Stomach (tissue), 9 donors: ENCODE results near the gene SLC16A10. TPM values are rescaled to one million over a fixed set of nuclear protein-coding genes. Genes with fewer than 3 reads are reported as not detected.
A peak's percentile ranks its signal among the peaks of the same experiment; 100 is the strongest.
"Not testable (repeated sequence)": the region's sequence is repeated elsewhere in the genome, so short reads cannot be mapped to it uniquely, and the experiment has no call there.

Experiments used
- DNase-seq, 2 donors: peaks; one replicate each; pipeline versions ENCODE4 v3.0.0 to v3.0.0-alpha.2; 2013 to 2019
- H3K27ac ChIP-seq, 5 donors: fragments of 200-600 bp in 4 of 5; sonication (generic) in 4 of 5; one replicate each; pipeline ENCODE4 v1.5.1; 2013 to 2019; ENCODE audit warnings: mild to moderate bottlenecking in 1 of 5, moderate library complexity in 1 of 5
- H3K27me3 ChIP-seq, 3 donors: fragments of 200-600 bp; sonication (generic); one replicate each; pipeline ENCODE4 v1.5.1; 2017 to 2019; ENCODE audit warnings: mixed run types in 1 of 3
- H3K36me3 ChIP-seq, 4 donors: fragments of 200-600 bp; sonication (generic); 1 replicate in 3 of 4; 2 replicates in 1 of 4; pipeline ENCODE4 v1.5.1; 2016 to 2019
- H3K4me1 ChIP-seq, 4 donors: fragments of 200-600 bp; sonication (generic); one replicate each; pipeline ENCODE4 v1.5.1; 2016 to 2019
- H3K4me3 ChIP-seq, 4 donors: fragments of 200-600 bp; sonication (generic) in 3 of 4; one replicate each; pipeline ENCODE4 v1.5.1; 2016 to 2019; ENCODE audit warnings: mild to moderate bottlenecking in 1 of 4
- H3K9me3 ChIP-seq, 4 donors: fragments of 200-600 bp; sonication (generic); one replicate each; pipeline ENCODE4 v1.5.1; 2016 to 2019
- CTCF ChIP-seq, 7 experiments: fragments of 450-650 bp in 4 of 7; fragments of 200-600 bp in 3 of 7; sonication (generic) in 3 of 7; IDR thresholded peaks; one replicate each; pipeline ENCODE4 v1.5.1; 2016 to 2019; ENCODE audit warnings: antibody characterized with exemption in 7 of 7, control low read depth in 2 of 7, mild to moderate bottlenecking in 1 of 7
- EP300 ChIP-seq: sonication (generic); formaldehyde crosslinking; IDR thresholded peaks from one replicate; pipeline ENCODE4 v1.6.1; 2017; ENCODE audit warnings: antibody characterized with exemption
- POLR2A ChIP-seq, 4 donors: fragments of 450-650 bp; IDR thresholded peaks; one replicate each; pipeline ENCODE4 v1.6.1; 2016; ENCODE audit warnings: antibody characterized with exemption in 4 of 4, control low read depth in 2 of 4, mild to moderate bottlenecking in 1 of 4, moderate library complexity in 1 of 4
- POLR2AphosphoS5 ChIP-seq, 3 donors: sonication (generic); formaldehyde crosslinking; IDR thresholded peaks; one replicate each; pipeline ENCODE4 v1.6.1; 2016; ENCODE audit warnings: antibody characterized with exemption in 3 of 3
- WGBS, 5 donors: extraction: QIAGEN DNeasy Blood & Tissue Kit in 3 of 5; methylation state at CpG; one replicate each; pipeline versions ENCODE4 v1.1.5 to v1.1.7; 2013 to 2018; 5-methylcytosine and 5-hydroxymethylcytosine counted together
- intact Hi-C: fragments of 100-400 bp; cut with DNase I; formaldehyde crosslinking; loops from one replicate; pipeline ENCODE4 v1.15.1; 2023; ENCODE audit warnings: low total_unique reads
- polyA plus RNA-seq, 3 donors: library from polyadenylated mRNA; stranded (reverse); fragments of 200-250 nt; gene quantifications; one replicate each; pipeline ENCODE4 v1.2.3, GENCODE V29; 2013
- total RNA-seq, 5 donors: library from RNA; depleted of rRNA; stranded (reverse); fragments of >200 nt; gene quantifications; one replicate each; pipeline versions ENCODE4 v1.1.0 to v1.2.3, GENCODE V29; 2014 to 2016
- donor health status: healthy with polysubstance abuse.
- donor health status: Bipolar disorder and iron deficiency.
- donor health status: healthy.

The SLC16A10 gene
- total and polyA plus RNA-seq, 8 donors, result 0.46 to 206 (median 8.5) TPM

- TF ChIP-seq POLR2AphosphoS5 (IDR thresholded peaks at IDR 0.05), result no peak
- no peak for TF ChIP-seq CTCF (IDR thresholded peaks at IDR 0.05)
- no peak for TF ChIP-seq EP300
- TF ChIP-seq POLR2A (IDR thresholded peaks at IDR 0.05), result no peak
- H3K4me3 ChIP-seq, result no peak overlapping the region
- H3K27me3 ChIP-seq, result no peaks in the 10 kb centered on the region
- H3K4me1 ChIP-seq, result no peaks in the 10 kb centered on the region
- no peaks in the 10 kb centered on the region for H3K36me3 ChIP-seq
- WGBS, 5 donors, result 69 to 86% (median 72%) methylated on average over 2 of the region's 2 CpGs
- no peak overlapping the region for H3K27ac ChIP-seq
- H3K9me3 ChIP-seq, result no peaks in the 10 kb centered on the region
- no peak for DNase-seq
- intact Hi-C loops, result loop anchor here (10.0 kb wide), 1 partner anchor 154 kb away; no protein-coding TSS in a partner anchor
Observed at GRCh38 chr6:111050261-111051023, 36.9 kb upstream of the SLC16A10 start.

DNA sequence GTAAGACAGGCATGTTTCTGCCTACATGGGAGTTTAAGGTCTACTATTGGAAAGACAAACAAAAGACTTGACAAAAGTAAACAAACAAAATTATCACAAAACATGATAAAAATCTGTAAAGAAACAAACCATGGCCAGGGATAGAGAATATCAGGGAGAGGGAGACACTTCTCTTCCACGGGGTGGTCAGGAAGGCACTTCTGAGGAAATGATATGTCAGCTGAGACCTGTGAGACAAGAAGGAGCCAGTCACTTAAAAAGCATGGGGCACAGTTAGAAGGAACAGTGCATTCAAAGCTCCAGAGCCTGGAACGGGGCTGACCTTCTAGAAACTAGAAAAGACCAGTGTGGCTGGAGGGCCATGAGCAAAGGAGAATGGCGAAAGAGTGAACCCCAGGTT lies 35.1 kb upstream of the SLC16A10 start:
- H3K36me3 ChIP-seq, result no peaks in the 10 kb centered on the region
- no peaks in the 10 kb centered on the region for H3K27me3 ChIP-seq
- no peak overlapping the region for H3K4me3 ChIP-seq
- TF ChIP-seq POLR2A (IDR thresholded peaks at IDR 0.05), result no peak
- TF ChIP-seq POLR2AphosphoS5 (IDR thresholded peaks at IDR 0.05), result no peak
- TF ChIP-seq CTCF (IDR thresholded peaks at IDR 0.05), result no peak
- TF ChIP-seq EP300, result no peak
- intact Hi-C loops, result loop anchor here (10.0 kb wide), 1 partner anchor 153 kb away; no protein-coding TSS in a partner anchor
- no peaks in the 10 kb centered on the region for H3K4me1 ChIP-seq
- no peak overlapping the region for H3K27ac ChIP-seq
- no peaks in the 10 kb centered on the region for H3K9me3 ChIP-seq
- WGBS, 5 donors, result 70 to 81% (median 72%) methylated on average over 3 of the region's 3 CpGs
- no peak for DNase-seq

DNA sequence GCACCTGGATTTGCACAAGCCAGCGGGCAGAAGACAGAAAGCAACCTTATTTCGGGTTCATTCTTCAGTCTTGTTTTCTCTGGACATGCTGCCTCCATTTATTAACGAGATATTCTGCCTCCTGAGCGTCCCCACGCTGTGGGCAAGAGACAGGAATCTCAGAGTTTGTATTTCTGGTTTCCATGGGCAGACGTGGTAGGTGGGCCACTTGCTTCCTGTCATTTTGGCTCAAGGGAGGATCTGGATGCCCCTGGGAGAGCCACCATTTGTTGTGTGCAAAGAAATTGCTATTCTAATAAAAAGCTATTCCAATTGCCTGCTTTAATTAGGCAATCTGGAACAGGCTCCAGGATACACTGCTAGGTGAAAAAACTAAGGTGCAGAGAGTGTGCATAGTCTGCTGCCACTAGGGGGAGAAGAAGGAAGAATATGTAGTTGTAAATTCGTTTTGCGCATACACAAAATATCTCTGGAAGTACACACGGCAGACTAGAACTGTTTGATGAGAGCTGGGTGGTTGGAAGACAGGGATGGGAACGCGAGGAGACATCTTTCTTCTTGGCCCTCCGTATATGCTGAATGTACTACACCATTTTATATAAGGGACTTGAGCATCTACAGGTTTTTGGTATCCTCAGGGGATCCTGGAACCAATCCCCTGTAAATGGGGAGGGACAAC lies 30.1 kb upstream of the SLC16A10 start:
- 33 to 43% (median 41%) methylated on average over 12 of the region's 12 CpGs for WGBS, 5 donors
- H3K9me3 ChIP-seq, result no peaks in the 10 kb centered on the region
- H3K4me3 ChIP-seq, result no peak overlapping the region
- intact Hi-C loops, result loop anchor here (10.0 kb wide), 1 partner anchor 148 kb away; no protein-coding TSS in a partner anchor
- TF ChIP-seq CTCF (IDR thresholded peaks at IDR 0.05), result peak in 5 of 7 experiments; percentile 64 to 84 (median 67)
- no peak for TF ChIP-seq POLR2AphosphoS5 (IDR thresholded peaks at IDR 0.05)
- H3K27me3 ChIP-seq, result no peaks in the 10 kb centered on the region
- no peak overlapping the region for H3K27ac ChIP-seq
- H3K4me1 ChIP-seq, result no peaks in the 10 kb centered on the region
- peak; percentile 36 to 70 for DNase-seq
- no peaks in the 10 kb centered on the region for H3K36me3 ChIP-seq

GRCh38 chr6:111061508-111061907 lies 25.8 kb upstream of the SLC16A10 start:
- TF ChIP-seq POLR2A (IDR thresholded peaks at IDR 0.05) (no peak), POLR2AphosphoS5 (IDR thresholded peaks at IDR 0.05) (no peak), CTCF (IDR thresholded peaks at IDR 0.05) (no peak), EP300 (no peak)
- Histone ChIP-seq H3K27me3 (no peaks in the 10 kb centered on the region), H3K36me3 (no peaks in the 10 kb centered on the region), H3K4me3 (no peak overlapping the region), H3K9me3 (peaks cover 0 to 8% (median 6%) of the 10 kb centered on the region in 4 donors), H3K27ac (no peak overlapping the region), H3K4me1 (no peaks in the 10 kb centered on the region)
- WGBS, 5 donors, result 78 to 89% (median 83%) methylated on average over 5 of the region's 5 CpGs
- DNase-seq, result no peak
- intact Hi-C loops, result no loop called here

DNA sequence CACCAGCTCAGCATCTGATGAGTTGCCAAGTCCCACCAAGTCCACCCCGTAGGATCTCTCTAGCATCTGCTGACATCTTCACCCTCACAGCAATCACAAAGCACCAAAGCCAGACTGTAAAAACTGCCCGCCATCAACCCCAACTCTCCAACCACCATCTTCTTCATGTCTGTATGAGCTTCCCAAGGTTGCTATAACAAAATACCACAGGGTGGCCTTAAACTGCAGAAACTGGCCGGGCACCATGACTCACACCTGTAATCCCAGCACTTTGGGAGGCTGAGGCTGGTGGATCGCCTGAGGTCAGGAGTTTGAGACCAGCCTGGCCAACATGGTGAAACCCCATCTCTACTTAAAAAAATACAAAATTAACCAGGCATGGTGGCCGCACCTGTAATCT lies 25.3 kb upstream of the SLC16A10 start:
- intact Hi-C loops, H3K27me3 ChIP-seq, H3K4me3 ChIP-seq, H3K36me3 ChIP-seq, H3K4me1 ChIP-seq, H3K27ac ChIP-seq, H3K9me3 ChIP-seq, DNase-seq: not testable (repeated sequence)
- 86 to 95% (median 92%) methylated on average over 5 of the region's 5 CpGs for WGBS, 5 donors

GRCh38 chr6:111062860-111063259 lies 24.4 kb upstream of the SLC16A10 start:
- H3K4me3 ChIP-seq, DNase-seq, H3K36me3 ChIP-seq, H3K9me3 ChIP-seq, H3K27ac ChIP-seq, H3K27me3 ChIP-seq, intact Hi-C loops, H3K4me1 ChIP-seq: not testable (repeated sequence)
- 82 to 98% (median 84%) methylated on average over 5 of the region's 5 CpGs for WGBS, 5 donors
